HG03342 (cell line): ENCODE results near the gene HOXC11.

Experiments
- ATAC-seq: cut with Tn5 transposase; IDR thresholded peaks from one replicate; pipeline ENCODE4 v1.9.1; 2021; ENCODE audit warnings: mild to moderate bottlenecking, moderate library complexity; ENCODE audit not compliant: unreplicated experiment

Gene HOXC11

DNA sequence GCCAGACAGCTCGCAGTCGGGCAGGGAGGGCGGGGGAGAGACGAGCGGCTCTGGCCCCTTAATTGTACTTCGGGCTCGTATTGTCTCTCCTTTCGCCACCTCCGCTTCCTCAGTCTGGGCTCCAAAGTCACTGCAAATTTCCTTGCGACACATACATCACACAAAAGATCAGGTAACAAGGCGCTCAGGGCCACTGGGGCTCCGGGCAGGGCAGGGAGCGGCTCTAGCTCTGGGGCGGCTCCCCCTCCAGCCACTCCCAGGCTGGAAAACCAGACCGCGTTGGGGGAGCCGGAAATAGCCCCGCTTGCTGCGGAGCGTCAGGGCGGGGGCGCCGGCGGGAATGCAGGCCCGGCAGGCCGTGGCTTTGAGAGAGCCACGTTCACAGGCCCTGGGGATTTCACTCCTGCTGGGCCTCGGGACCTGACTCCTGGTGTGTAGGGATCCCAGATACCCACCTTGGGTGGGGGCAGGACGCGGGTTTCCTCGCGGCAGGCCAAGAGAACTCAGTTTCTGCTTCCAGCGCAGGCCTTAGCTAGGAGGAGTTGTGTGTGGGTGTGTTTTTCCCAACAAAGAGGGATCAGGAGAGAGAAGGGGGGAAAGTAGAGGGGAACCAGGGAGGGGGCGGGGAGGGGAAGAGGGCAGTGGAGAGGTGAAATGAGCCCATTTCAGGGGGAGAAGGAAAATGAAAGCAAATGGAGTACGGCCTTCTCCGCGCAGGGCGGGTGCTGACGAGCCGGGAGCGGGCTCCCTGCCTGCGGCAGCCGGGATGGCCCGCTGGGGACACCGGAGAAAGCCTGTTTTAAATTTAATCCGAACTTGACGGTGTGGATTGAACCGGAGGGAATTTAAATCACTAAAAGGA lies 22.7 kb downstream of the HOXC11 start:
- no peak for ATAC-seq

DNA sequence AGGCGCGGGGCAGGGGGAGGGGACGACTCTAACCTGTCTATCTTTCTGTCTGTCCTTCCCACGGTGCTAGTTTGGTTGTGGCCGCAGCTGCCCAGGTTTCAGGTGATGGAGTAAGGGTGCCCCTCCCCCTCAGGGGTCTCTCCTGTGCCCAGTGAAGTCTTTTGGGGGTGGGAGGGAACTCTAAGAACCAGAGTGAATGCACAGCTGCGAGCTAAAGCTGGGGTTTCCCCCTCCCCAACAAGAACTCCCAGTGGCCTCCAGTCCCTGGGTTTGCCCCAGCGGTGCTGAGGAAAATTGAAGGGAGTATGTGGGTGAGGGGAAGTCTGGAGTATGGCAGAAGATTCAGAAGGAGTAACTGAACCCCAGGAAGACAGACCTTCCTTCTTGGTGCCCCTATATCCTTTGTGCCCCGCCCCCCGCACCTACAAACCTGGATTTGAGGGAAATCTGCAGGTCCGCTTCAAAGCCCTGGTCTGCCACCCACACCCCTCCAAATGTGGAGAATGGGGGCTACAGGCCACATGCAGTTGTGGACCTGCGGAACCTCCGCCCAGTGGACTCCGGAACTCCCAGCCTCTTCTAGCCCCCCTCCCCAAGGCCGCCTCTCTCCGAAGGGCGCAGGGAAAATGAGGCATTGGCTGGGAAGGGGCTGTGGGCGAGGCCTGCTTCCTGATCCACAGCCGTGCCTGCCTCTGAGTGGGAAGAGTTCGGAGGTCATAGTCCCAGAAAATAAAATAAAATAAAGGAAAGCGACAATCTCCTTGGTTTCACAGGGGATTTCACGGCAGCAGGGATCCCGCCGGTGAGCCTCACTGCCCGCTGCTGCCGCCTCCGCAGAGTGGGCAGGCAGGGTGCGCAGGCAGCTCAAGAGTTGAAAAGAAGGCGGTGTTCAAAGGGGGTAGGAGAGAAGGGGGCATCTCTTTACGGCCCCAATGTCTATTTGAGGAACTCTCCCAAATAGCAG lies 23.6 kb downstream of the HOXC11 start:
- ATAC-seq: no peak

DNA sequence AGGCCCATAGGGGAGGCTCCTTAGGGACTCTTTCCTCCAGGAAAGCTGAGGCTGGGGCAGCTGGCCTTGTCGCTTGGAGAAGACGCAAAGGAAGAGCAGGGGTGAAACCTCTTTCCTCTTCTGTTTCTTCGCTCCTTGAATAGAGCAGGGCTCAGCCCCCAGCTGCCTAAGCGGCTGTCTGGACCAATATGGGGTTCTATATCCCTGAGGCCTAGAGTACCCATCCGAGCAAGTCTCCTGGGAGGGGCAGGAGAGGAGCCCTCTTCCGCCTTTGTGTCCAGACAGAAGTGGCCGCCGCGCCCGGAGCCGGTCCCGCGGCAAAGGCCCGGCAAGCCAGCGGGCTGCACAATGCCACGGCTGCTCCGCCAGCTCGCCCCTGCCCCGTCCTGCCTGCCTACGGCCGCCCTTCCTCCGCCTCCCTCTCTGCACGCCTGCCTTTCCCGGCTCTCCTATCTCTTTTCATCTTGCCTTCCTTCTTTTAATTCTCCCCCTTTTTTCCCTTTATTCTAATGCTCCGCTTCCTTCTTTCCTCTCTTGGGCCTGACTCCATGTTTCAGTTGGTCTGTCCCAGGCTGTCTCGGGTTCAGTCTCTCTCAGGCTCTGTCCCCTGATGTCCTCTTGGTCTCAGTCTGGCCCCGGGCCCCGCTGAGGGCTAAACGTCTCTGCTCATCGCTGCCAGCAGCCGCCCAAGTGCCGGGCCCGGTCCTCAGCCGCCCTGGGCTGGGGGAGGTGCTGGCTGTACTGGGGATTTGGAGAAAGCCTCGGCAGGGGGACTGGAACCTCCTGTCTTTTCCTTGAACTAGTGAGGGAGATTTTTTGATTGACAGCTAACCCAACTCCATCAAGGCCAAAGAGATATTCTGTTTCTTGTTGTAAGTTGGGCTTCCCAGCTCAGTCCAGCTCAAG lies 24.5 kb downstream of the HOXC11 start:
- no peak for ATAC-seq

DNA sequence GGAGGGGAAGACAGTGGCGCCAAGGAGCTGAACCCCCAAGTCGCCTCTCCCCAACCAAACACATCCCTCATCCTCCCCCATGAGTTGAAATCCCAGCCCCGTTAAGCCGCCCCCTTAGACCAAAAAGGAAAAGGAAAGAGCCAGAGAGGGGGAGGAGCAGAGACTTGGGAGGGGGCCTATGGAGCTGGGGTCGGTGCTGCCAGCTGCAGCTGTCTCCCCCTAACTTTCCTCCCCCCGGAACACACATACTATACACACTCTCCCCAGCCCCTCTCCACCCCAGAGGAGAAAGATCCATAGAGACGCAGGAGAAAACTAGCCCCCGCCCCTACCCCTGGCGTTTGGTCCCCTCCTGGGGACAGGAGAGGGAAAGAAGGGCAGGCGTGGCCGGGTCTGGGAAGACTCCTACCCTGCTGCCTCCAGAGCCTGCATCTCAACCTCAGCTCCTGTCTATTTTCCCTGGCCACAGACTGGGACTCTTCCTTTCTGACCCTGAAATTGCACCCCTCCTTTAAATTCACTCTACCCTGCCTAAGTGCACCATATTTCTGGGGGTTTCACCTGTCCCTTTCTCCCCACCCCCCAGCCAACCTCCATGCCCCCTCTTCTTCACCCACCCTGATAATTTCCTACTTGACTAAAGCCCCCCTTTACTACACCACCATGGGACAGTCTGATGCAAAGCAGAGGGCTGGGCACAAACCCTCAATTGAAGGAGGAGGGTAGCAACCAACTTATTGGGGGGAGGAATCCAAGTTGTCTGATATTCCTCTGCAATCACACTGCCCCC lies 25.4 kb downstream of the HOXC11 start:
- ATAC-seq: no peak

DNA sequence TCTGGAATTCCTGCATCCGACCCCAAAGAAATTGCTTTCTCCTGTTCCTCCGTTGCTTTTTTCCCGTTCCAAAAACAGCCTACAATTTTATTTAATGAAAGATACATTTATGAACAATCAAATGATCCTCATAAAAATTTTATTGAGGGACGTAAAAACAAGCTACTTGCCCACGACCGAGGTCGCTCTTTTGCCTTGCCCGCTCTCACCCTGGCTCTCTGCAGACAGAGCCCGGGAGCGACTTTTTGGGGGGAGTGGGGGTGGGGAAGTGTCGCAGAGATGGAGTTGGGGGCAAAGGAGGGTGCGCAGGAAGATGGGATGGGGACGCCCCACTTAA lies 25.9 kb downstream of the HOXC11 start:
- ATAC-seq: no peak

DNA sequence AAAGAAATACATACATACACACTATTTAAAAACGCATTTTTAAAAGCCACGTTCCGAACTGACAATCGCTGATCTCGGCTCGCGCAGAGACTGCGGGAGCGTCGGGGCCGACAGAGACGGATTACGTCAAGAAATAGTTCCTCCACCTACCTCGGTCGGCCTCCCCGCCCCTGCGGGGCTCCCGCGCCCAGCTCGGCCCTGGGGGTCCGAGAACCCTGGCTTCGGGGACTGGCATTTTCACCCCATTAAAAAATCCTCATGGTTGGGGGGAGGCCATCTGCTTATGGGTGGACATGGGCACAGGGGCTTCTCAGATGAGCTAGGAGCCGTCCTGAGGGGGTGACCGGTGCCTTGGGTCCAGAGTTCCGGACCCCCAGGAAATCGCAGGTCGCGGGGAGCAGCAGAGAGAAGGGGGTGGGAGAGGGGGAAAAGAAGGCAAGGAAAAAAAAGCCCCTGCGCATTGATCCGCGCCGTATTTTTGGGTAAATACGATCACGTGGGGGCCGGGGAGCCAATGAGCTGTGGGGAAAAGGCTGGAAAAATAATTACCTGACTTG lies 26.7 kb downstream of the HOXC11 start:
- no peak for ATAC-seq

DNA sequence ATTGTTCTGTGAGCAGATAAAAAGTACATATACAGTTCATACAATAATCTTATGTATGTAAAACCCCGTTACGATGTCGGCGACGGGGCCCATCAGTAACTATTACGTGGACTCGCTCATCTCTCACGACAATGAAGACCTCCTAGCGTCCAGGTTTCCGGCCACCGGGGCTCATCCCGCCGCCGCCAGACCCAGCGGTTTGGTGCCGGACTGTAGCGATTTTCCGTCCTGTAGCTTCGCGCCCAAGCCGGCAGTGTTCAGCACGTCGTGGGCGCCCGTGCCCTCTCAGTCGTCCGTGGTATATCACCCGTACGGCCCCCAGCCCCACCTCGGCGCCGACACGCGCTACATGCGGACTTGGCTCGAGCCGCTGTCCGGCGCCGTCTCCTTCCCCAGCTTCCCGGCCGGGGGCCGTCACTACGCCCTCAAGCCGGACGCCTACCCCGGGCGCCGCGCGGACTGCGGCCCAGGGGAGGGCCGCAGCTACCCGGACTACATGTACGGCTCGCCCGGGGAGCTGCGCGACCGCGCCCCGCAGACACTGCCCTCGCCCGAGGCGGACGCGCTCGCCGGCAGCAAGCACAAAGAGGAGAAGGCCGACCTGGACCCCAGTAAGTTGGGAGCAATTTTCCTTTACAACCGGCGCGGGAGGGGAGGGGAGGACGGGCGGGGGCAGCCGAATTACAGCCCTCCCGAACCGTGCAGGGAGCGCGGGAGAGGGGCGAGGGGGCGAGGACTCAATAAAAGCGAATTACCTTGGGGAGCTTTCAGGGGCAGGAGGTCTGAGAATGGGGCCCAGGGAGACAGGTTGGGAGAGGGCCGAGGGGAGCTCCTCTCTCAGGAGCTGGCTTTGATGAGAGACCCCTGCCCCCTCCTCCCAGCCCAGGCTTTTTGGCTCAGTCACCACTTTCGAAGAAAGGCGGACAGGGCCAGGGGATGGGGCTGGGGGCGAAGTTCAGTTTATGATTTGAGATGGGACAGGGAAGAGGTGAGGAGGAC lies 27.5 kb downstream of the HOXC11 start, which contains the start of gene HOXC9:
Gene HOXC9 (plus strand): TSS at position 46 of the 999 bp plus-strand sequence. CDS start 28 bp downstream, at position 74.
- ATAC-seq: no peak

DNA sequence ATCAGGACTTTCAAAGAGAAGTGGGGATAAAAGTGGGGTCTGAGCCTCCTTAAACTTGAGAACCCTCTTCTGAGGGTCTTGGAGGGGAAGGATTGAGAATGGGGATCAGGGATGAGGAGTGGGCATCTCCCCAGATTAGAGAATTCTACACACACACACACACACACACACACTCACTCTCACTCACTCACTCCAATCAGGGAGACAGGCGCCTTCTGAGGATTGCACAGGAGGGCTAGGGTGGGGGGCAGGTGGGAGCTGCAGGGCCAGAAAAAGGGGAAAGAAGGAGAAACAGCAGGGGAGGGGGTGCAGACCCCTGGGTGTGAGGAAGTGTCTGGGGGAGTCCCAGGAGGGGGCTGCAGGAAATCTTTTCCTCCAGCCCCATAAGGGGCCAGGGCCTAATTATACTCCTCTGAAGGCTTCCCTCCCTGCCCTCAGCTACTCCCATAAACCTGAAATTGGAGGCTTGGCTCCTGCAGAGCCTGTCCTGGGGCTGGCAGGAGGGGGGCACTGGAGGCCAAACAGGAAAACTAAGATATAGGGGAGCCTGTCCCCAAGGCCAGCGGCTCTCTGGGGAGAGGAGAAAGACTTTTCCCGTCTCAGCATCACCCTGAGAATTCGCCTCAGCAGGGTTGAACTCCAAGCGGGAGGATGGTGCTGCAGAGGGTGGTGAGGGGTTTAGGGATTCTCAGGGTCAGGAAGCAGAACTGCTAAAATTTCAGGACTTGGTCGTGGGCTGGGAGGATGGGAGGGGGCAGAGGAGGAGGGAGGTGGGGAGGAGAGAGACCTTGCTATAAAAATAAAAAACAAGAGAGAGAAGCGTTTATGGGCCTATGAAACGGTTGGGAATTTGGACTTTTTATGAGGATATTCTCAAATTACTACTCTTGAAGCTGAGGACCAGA lies 28.6 kb downstream of the HOXC11 start:
- ATAC-seq: no peak

DNA sequence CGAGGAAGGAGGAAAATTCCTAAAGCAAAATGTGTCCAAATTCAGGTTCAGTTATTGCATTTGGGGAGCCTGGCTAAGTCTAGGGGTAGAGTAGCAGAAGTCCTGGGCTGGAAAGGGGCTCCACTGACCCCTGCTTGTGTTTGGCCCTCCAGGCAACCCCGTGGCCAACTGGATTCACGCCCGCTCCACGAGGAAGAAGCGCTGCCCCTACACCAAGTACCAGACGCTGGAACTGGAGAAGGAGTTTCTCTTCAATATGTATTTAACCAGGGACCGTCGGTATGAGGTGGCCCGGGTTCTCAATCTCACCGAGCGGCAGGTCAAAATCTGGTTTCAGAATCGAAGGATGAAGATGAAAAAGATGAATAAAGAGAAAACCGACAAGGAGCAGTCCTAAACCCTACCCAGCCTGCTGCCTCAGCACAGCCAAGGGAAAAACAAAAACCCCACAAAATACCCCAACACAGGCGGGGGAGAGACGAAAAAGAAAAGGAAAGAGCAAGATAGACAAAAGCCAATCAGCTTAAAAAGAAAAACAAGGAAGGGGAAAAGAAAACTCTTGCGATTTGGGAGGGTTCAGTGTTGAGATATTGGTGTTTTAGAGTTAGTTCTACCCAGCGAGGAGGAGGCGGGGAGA lies 29.5 kb downstream of the HOXC11 start:
- ATAC-seq: no peak

DNA sequence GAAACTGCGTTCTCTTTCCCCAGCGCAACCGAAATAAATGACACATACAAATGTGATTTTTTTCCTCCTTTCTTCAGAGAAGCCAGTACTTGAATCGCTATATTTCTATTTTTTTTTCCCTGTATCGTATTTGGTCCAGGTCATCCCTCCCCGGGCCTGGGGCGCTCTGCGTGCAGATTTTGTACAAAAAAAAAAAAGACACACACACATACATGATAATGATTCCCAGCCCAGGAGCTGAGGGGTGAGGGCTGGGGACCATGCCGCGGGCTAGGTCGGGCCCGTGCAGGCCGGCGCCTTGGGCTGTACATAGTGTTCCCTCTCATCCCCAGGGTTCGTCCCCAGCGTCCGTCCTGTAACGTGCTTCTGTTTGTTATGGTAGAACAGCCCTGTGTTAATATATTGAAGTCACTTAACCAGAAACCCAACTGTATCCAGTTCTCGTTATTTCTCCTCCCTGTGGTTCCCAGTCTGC lies 30.0 kb downstream of the HOXC11 start:
- no peak for ATAC-seq

DNA sequence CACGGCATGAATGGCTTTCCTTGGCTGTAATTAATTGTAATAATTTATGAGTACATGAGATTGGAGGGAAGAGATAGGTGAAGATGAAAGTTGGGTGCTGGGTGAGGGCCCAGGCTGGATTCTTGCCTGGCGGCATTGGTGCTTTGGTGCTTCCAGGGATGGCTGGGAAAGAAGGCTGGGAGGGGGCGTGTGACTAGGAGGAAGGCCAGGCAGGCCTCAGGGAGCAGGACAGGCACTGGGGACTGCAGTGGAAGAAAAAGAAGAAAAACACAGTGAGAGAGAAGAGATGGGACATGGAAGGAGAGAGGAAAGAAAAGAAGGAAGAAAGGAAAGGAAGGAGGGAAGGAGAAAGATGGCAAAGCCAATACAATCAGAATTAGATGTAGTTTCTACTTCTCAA lies 30.7 kb downstream of the HOXC11 start:
- ATAC-seq: no peak

DNA sequence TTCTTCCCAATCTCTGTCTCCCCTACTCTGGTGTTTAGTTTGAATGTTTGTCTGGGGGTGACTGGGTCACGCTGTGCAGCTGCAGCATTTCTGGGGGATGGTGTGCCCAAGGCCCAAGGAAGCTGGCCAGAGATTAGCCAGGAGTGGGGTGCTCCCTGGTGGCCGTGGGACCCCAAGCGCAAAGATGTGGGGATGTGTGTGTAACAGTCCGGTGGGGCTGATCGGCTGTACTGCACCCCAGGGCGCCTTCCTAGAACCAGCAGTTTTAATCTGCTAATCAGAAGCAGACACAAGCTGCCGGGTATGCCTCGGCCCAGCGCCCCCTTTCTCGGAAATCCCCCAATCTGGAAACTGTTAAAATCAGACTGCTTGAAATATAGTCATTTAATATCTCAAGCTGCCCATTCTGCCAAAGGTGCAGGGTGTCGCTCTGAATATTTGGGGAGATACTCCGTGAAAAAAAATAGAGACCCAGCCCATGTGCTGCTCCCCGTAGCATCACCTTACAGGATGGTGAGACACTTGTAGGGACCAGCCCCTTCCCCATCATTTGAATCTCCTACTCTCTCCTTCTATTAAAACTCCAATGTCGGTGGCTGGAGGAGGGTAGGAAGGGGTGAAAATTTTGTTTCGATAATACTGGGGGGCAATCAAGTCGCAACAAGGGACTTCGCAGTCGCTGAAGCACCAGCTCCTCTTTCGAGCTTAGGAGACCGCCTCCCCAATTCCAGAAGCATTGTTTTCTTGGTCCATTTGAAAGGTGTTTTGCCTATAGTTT lies 31.3 kb downstream of the HOXC11 start:
- ATAC-seq: no peak

DNA sequence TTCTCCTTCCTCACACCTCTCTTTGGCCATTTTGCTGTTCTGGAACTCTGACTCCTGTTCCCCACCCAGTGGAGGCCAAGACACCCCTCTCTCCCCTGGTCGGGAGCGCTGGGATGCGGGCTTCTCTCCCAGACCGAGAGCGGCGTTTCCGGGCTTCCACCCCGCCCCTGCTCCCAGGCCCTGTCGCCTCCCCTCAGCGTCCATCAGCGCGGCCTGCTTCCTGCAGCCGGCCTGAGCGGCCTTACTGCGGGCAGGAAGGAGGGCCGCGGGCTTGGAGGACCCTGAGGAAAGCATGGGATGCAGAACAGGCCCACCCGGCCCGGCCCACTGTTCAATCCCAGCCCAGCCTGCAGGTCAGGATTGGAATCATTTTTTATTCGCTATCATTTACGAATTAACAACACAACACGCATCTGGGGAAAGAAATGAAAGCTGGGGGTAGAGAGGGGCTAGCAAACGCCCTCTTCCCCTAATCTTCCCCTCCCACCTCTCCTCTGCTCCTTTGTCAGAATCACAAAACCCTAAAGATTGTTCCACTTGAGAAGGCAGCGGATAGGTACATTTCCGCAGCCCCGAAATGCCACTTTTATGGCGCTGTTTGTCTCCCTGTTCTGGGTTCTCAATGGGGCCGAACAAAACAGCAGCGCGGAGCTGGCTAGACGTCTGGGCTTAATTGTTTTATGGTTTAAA lies 32.1 kb downstream of the HOXC11 start:
- ATAC-seq: no peak

DNA sequence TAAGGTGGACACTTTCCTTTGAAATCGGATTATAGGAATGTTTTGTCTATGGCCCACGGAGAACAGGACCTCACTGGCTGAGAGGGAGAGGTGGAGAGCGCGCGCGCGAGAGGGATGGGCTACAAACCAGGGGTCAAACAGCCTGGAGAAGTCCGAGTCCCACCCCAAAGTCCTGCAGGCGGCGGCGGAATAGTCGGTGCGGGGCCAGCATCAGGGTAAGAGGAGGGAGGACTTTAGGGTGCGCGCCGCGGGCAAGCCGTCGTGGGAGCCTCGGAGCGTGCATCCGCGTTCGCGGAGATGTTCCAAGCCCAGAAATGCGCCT lies 32.6 kb downstream of the HOXC11 start:
- no peak for ATAC-seq

DNA sequence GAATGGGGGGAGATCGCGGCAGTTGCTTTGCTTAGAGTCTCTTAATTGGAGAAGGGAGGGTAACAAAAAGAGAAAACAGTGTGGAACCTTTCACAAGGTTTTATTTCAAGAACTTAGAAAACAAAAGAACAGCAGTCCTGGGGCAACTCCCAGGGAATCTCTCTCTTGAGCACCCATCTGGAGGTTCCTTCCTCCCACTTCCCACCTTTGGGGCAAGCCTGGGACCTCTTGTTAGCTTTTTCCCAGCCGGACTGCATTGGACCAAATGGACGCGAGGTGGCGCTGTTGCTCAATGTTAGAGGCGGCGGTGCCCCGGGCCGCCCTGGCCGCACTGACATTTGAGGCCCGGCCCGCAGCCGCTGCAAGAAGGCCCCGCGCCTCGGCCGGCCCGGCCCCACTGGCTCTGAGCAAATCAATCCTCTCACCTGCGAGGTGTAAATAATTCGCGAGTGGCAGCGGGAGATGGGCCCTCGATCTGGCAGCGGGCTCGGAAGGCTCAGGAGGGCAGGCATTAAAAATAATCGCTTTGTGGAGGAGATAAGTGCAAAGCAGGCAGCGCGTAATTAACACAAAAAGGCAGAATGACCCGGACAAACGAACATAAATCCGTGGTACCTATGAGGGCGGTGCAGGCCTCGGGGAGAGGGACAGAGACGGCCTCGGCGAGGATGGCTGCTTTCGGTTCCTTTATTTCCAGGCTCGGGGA lies 33.1 kb downstream of the HOXC11 start:
- ATAC-seq: no peak
